OCI-LY3 (cell line): Measurements from ENCODE around the gene SASH1.

ENCODE experiments used
- CTCF ChIP-seq: fragments of 200-600, 300-600 bp; sonication (generic); IDR thresholded peaks from 2 replicates; pipeline ENCODE4 v1.5.1; 2014; ENCODE audit warnings: antibody characterized with exemption, low read length, low read depth
- EZH2phosphoT487 ChIP-seq: fragments of 200-600 bp; shearing (Covaris generic); IDR thresholded peaks from 2 replicates; pipeline ENCODE4 v1.6.1; 2018; ENCODE audit warnings: antibody characterized with exemption, mixed run types, low read depth

- TF ChIP-seq CTCF (no peak), EZH2phosphoT487 (no peak)
These were observed 224.2 kb downstream of the SASH1 start for GRCh38 chr6:148566664-148567350.
